GF-D8 (cell line): ENCODE data around the gene CD38.

Experiments used
- DNase-seq: peaks from one replicate; lab custom pipeline; 2025; lab: John Stamatoyannopoulos, UW

The CD38 gene

GRCh38 chr4:15868111-15868510, 90.0 kb downstream of the CD38 start:
- DNase-seq = no peak

- DNase-seq = no peak
Measured at GRCh38 chr4:15868826-15869413, 90.8 kb downstream of the CD38 start.

- no peak for DNase-seq
Measured at GRCh38 chr4:15870079-15870478, 92.0 kb downstream of the CD38 start.

GRCh38 chr4:15870921-15871664, 93.0 kb downstream of the CD38 start:
- no peak for DNase-seq

- no peak for DNase-seq
Measured at GRCh38 chr4:15873117-15873516, 95.0 kb downstream of the CD38 start.

- DNase-seq = no peak
Measured at GRCh38 chr4:15874671-15875070, 96.5 kb downstream of the CD38 start.

GRCh38 chr4:15875663-15876460, 97.7 kb downstream of the CD38 start:
- no peak for DNase-seq

- DNase-seq = no peak
Measured at GRCh38 chr4:15878011-15878410, 99.9 kb downstream of the CD38 start.

- DNase-seq = no peak
Measured at GRCh38 chr4:15881820-15882219, 103.7 kb downstream of the CD38 start.

- DNase-seq = peak; percentile 30
Measured at GRCh38 chr4:15882675-15883086, 104.6 kb downstream of the CD38 start.

- no peak for DNase-seq
Measured at GRCh38 chr4:15883610-15884243, 105.6 kb downstream of the CD38 start.

GRCh38 chr4:15884666-15885065, 106.5 kb downstream of the CD38 start:
- no peak for DNase-seq

- DNase-seq = no peak
Measured at GRCh38 chr4:15885422-15885821, 107.3 kb downstream of the CD38 start.

- no peak for DNase-seq
Measured at GRCh38 chr4:15888515-15888914, 110.4 kb downstream of the CD38 start.

GRCh38 chr4:15890246-15890829, 112.2 kb downstream of the CD38 start:
- no peak for DNase-seq

- no peak for DNase-seq
Measured at GRCh38 chr4:15891312-15891711, 113.2 kb downstream of the CD38 start.

- DNase-seq = no peak
Measured at GRCh38 chr4:15893962-15894361, 115.8 kb downstream of the CD38 start.

GRCh38 chr4:15894393-15894792, 116.3 kb downstream of the CD38 start:
- no peak for DNase-seq

- no peak for DNase-seq
Measured at GRCh38 chr4:15894921-15895916, 117.1 kb downstream of the CD38 start.

GRCh38 chr4:15897577-15897976, 119.4 kb downstream of the CD38 start:
- DNase-seq = no peak

- DNase-seq = no peak
Measured at GRCh38 chr4:15898902-15899301, 120.8 kb downstream of the CD38 start.
